ENCODE results near the gene NSFL1C.
A peak's percentile ranks its signal among the peaks of the same experiment; 100 is the strongest.

NSFL1C gene

GRCh38 chr20:1415667-1416468 lies 50.8 kb downstream of the NSFL1C start:
- TF ChIP-seq GATA3 (IDR thresholded peaks at IDR 0.05; ENCODE audit: low read depth, low read length) (no peak), GATA2 (IDR thresholded peaks at IDR 0.05; ENCODE audit: low read depth, low read length) (no peak)

GRCh38 chr20:1414982-1415381 lies 51.7 kb downstream of the NSFL1C start:
- no peak for TF ChIP-seq GATA2 (IDR thresholded peaks at IDR 0.05; ENCODE audit: low read depth, low read length)
- no peak for TF ChIP-seq GATA3 (IDR thresholded peaks at IDR 0.05; ENCODE audit: low read depth, low read length)

DNA sequence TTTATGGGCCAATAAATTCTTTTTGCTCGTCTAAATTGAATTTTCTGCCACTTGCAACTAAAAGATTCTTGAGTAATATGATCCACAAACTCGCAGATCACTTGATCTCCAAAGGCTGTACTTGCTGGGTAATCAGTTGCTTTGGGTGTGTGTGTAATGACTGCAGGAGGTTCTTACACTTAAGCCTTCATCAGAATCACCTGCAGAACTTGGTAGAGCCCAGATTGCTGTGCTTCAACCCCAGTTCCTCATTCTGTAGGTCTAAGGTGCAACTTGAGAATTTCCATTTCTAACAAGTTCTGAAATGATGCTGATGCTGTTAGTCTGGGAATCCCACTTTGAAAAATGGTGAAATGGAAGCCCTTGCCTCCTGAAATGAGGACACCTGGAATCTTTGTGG lies 60.8 kb downstream of the NSFL1C start:
- TF ChIP-seq GATA3 (IDR thresholded peaks at IDR 0.05; ENCODE audit: low read depth, low read length) = no peak
- TF ChIP-seq GATA2 (IDR thresholded peaks at IDR 0.05; ENCODE audit: low read depth, low read length) = no peak

DNA sequence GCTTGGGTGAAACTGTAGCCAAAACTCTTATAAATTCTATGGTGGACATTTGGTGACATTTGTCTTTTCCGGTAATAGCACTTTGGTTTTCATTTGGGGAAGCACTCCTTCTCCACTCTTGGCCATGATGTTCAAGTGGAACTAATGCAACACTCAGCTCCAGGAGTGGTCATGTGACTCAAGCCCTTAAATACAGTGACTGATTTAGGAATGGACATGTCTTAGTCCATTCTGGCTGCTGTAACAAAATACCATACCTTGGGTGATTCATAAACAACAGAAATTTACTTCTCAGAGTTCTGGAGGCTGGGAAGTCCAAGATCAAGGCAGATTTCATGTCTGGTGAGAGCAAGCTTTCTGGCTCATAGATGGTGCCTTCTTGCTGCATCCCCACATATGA lies 63.0 kb downstream of the NSFL1C start:
- TF ChIP-seq GATA2 (IDR thresholded peaks at IDR 0.05; ENCODE audit: low read depth, low read length) (no peak), GATA3 (IDR thresholded peaks at IDR 0.05; ENCODE audit: low read depth, low read length) (no peak)

DNA sequence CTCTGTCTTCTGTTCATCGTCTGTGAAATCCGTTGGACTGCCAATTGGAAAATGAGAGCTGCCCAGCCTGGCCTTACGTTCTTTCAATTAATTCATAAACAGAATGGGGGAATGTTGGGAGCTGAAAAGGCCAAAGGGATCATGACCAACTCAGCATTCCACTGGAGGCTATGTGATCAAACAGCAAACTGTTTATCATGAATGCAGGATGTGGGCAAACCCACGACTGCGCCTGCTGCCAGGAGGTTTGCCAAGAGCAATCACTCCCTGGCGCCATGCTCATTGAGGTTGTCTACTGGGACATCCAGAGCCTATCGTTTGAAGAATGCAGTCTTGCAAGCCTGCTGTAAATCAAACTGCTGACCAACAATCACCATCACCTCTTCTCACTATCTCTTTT lies 64.5 kb downstream of the NSFL1C start:
- TF ChIP-seq GATA2 (IDR thresholded peaks at IDR 0.05; ENCODE audit: low read depth, low read length) = no peak

GRCh38 chr20:1401451-1401907 lies 65.2 kb downstream of the NSFL1C start:
- no peak for TF ChIP-seq GATA3 (IDR thresholded peaks at IDR 0.05; ENCODE audit: low read depth, low read length)

GRCh38 chr20:1399678-1400366 lies 66.8 kb downstream of the NSFL1C start:
- peak; percentile 22; the same call in 1 of the 2 replicates for TF ChIP-seq GATA3 (IDR thresholded peaks at IDR 0.05; ENCODE audit: low read depth, low read length)
- TF ChIP-seq GATA2 (IDR thresholded peaks at IDR 0.05; ENCODE audit: low read depth, low read length) = peak; percentile 63

DNA sequence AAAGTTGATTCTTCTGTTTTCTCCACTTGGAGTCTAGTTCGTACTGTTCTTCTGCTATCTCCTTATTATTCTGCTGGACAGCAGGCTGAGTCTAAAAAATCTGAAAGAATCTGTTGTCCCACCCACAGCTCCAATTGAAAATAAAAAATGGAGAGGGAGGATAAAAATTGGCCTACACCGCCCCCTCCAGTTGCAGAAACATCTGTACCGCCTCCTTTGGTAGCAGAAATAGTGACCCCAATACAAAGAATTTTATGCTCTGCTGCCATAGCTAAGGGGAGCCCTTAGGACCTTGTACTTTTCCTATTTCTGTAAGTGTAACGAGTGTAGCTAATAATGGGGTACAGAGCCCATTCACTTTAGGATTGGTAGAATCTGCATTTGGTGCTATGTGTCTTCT lies 68.9 kb downstream of the NSFL1C start:
- TF ChIP-seq GATA3 (IDR thresholded peaks at IDR 0.05; ENCODE audit: low read depth, low read length) (no peak), GATA2 (IDR thresholded peaks at IDR 0.05; ENCODE audit: low read depth, low read length) (no peak)

- no peak; the same call in 1 of the 2 replicates for TF ChIP-seq GATA3 (IDR thresholded peaks at IDR 0.05; ENCODE audit: low read depth, low read length)
- peak; percentile 65 for TF ChIP-seq GATA2 (IDR thresholded peaks at IDR 0.05; ENCODE audit: low read depth, low read length)
Observed at GRCh38 chr20:1396702-1397101, 69.9 kb downstream of the NSFL1C start.

DNA sequence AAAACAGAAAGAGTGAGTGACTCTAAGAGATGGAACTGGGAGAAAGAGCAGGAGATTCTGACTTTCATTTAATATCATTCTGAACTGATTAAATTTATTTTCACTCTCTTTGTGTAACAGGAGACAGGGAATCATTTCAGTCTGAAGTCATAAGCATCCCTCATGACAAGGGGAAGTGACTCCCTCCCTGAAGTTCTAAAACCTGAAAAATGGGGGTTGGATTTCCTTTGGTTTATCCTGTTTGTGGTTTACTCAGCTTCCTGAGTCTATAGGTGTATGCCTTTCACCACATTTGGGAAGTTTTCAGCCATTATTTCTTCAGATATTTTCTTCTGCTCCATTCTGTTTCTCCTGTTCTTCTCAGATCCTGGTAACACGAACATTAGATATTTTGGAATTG lies 70.4 kb downstream of the NSFL1C start:
- TF ChIP-seq GATA2 (IDR thresholded peaks at IDR 0.05; ENCODE audit: low read depth, low read length) = no peak
- TF ChIP-seq GATA3 (IDR thresholded peaks at IDR 0.05; ENCODE audit: low read depth, low read length) = no peak

DNA sequence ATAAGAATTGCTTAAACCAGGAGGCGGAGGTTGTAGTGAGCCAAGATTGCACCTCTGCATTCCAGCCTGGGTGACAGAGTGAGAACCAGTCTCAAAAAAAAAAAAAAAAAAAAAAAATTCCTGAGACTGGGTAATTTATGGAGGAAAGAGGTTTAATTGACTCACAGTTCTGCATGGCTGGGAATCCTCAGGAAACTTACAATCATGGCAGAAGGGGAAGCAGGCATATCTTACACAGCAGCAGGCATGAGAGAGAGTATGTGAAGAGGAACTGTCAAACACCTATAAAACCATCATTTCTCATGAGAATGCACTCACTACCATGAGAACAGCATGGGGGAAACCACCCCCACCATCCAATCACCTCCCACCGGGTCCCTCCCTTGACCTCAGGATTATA lies 72.0 kb downstream of the NSFL1C start:
- TF ChIP-seq GATA2 (IDR thresholded peaks at IDR 0.05; ENCODE audit: low read depth, low read length) = no peak
- no peak for TF ChIP-seq GATA3 (IDR thresholded peaks at IDR 0.05; ENCODE audit: low read depth, low read length)

- TF ChIP-seq GATA3 (IDR thresholded peaks at IDR 0.05; ENCODE audit: low read depth, low read length) (no peak), GATA2 (IDR thresholded peaks at IDR 0.05; ENCODE audit: low read depth, low read length) (no peak)
Observed at GRCh38 chr20:1393507-1393882, 73.2 kb downstream of the NSFL1C start.

DNA sequence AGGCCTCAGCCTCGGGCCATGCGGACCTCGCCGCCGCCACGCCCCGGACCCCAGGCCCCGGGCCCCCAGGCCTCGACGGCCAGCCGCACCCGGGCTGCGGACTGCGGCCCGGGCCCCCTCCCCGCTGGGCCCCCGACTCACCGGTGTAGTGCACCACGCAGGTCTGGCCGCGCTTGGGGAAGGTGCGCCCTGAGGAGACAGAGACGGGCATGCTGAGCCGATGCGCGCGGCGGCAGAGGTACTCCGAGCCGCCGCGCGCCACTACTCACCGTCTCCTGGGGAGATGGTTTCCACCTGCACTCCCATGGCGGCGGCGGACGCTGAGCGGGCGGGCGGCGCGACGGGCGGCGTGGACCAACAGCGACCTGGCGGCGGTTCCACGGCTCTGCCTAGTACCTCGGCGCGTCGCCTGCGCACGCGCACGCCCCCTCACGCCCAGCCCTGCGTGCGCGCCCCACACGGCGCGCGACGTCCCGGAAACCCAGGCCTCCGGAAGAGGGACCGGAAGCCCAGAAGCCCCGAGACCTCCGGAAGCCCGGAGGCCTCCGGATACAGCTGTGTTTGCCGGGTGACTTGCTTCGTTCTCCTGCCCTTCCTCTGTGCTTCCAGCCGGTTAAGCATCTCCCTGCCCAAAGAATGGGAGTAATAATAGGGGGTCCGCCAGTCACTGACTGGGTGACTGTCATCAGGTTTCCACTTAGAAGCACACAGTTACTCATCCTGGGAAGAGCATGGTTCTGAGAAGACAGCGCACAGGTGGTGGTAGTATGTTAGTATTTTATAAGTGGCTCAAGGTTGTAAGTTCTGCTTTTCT lies 73.7 kb downstream of the NSFL1C start, which contains the start of gene FKBP1A:
FKBP1A (minus strand) TSS at position 362 of the 814 bp plus-strand sequence; CDS start at position 306, 56 bp downstream.
- TF ChIP-seq GATA3 (IDR thresholded peaks at IDR 0.05; ENCODE audit: low read depth, low read length) (no peak), GATA2 (IDR thresholded peaks at IDR 0.05; ENCODE audit: low read depth, low read length) (no peak)

- TF ChIP-seq GATA2 (IDR thresholded peaks at IDR 0.05; ENCODE audit: low read depth, low read length) (no peak), GATA3 (IDR thresholded peaks at IDR 0.05; ENCODE audit: low read depth, low read length) (no peak)
Observed at GRCh38 chr20:1392443-1392692, 74.3 kb downstream of the NSFL1C start.
